H4 (cell line): ENCODE data around the gene MED12L. TPM values are rescaled to one million over a fixed set of nuclear protein-coding genes. Genes with fewer than 3 reads are reported as not detected.
"Not testable (repeated sequence)": the region's sequence is repeated elsewhere in the genome, so short reads cannot be mapped to it uniquely, and the experiment has no call there.

ENCODE experiments used
- DNase-seq: peaks from one replicate; pipeline ENCODE4 v3.0.0-alpha.2; 2015; ENCODE audit warnings: low spot score
- total RNA-seq: library from RNA; depleted of rRNA; stranded (reverse); fragments of >200 nt; shearing (Covaris generic); gene quantifications from 2 replicates; pipeline ENCODE4 v1.2.3, GENCODE V29; 2014; rRNA removed

MED12L gene, protein sequence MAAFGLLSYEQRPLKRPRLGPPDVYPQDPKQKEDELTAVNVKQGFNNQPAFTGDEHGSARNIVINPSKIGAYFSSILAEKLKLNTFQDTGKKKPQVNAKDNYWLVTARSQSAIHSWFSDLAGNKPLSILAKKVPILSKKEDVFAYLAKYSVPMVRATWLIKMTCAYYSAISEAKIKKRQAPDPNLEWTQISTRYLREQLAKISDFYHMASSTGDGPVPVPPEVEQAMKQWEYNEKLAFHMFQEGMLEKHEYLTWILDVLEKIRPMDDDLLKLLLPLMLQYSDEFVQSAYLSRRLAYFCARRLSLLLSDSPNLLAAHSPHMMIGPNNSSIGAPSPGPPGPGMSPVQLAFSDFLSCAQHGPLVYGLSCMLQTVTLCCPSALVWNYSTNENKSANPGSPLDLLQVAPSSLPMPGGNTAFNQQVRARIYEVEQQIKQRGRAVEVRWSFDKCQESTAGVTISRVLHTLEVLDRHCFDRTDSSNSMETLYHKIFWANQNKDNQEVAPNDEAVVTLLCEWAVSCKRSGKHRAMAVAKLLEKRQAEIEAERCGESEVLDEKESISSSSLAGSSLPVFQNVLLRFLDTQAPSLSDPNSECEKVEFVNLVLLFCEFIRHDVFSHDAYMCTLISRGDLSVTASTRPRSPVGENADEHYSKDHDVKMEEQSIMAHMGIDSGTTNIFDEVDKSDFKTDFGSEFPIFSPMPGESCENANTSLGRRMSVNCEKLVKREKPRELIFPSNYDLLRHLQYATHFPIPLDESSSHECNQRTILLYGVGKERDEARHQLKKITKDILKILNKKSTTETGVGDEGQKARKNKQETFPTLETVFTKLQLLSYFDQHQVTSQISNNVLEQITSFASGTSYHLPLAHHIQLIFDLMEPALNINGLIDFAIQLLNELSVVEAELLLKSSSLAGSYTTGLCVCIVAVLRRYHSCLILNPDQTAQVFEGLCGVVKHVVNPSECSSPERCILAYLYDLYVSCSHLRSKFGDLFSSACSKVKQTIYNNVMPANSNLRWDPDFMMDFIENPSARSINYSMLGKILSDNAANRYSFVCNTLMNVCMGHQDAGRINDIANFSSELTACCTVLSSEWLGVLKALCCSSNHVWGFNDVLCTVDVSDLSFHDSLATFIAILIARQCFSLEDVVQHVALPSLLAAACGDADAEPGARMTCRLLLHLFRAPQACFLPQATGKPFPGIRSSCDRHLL (N-terminal part only)
- 1.1 and 1.4 TPM in 2 replicates for total RNA-seq

- DNase-seq, result peak; percentile 69
Measured at GRCh38 chr3:151085227-151085888, at the start of gene MED12L. TSS of gene MED12L (plus strand) at chr3:151085664. CDS start at chr3:151086927, 1,263 bp downstream.

- peak; percentile 93 for DNase-seq
Measured at GRCh38 chr3:151037746-151038477, 47.6 kb upstream of the MED12L start.

DNA sequence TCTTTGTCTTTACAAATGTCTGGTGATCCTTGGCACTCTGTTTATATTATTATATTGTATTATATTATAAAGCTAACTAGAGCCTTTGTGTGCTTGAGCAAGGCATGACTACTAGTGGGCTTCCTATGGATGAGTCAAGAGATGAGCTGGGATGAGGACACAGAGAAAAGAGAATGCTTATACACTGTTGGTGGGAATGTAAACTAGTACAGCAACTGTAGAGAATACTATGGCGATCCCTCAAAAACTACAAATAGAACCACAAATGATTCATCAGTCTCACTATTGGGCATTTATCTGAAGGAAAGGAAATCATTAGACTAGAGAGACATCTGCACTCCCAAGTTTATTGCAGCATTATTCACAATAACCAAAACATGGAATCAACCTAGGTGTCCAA, 40.8 kb upstream of the MED12L start:
- DNase-seq, result no peak

GRCh38 chr3:151047636-151048035, 37.8 kb upstream of the MED12L start:
- no peak for DNase-seq

DNA sequence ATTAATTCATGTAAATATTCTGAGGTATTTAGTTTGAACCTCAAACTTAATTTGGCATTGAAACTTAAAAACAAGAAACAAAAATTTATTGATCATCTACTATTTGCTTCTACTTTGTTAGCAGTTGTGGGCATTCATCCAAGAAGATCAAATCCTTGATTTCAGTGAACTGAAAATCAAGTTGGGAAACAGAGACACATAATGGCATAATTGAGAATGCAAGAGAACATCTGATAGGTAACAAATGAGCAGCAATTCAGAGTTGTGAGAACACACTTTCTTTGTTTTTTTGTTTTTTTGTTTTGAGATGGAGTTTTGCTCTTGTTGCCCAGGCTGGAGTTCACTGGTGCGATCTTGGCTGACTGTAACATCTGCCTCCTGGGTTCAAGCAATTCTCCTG, 33.9 kb upstream of the MED12L start:
- no peak for DNase-seq

GRCh38 chr3:151052346-151052745, 33.1 kb upstream of the MED12L start:
- DNase-seq, result no peak

DNA sequence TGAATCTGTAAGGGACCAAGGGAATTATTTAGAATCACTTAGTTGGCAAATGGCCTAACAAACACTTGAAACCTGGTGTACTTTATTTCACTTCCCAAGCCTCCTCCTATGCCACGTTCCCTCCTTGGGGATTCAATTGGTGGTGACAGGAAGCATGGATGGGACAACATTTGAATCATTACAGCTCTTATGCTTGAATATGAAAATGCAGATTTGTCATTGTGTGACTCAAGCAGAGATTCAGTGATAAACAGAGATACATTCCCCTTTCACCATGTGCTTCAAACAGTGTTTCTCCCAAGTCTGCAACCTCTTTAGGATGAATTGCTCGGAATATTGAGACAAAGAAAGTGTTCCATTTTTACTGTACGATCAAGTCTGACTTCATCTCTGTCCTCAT, 32.7 kb upstream of the MED12L start:
- no peak for DNase-seq

DNA sequence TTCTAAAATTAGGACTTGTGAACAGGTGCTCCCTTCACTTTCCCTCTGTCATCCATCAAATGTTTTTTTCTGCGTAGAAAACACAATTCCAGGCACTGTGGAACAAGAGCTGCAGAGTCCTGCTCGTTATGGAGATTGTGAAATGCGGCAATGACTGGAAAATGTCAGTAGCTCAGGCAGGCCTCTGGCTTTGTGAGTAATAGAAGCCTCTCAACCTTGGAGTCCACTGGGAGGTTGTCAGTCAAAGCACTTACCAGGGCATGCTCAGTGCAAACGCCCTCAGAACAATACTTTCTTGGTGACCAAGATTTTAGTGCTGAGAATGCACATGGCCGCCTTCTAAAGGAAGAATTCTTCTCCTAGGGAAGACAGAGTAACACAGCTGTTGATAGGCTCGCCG, 26.7 kb upstream of the MED12L start:
- DNase-seq, result no peak

GRCh38 chr3:151062611-151063010, 22.9 kb upstream of the MED12L start:
- no peak for DNase-seq

DNA sequence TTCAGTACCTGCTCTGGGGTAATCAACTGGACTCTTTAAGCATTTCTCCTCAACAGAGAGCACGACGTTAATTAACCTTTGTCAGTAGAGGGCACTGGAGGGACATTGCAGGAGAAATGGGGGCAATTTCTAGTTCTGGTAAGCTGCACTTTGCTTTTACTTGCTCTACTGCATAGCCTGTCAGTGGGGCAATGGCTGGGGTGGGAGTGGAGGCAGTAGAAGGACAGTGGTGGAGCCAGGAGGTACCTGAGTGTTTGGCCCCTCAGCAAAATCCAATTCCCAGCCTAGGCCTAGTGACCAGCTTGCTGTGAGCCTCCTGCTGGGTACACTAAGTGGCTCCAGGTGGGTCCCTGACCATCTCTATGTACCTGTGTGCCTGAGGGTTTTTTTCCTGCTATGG, 18.3 kb upstream of the MED12L start:
- DNase-seq, result no peak

GRCh38 chr3:151072842-151073241, 12.6 kb upstream of the MED12L start:
- DNase-seq, result not testable (repeated sequence)

GRCh38 chr3:151074256-151074655, 11.2 kb upstream of the MED12L start:
- no peak for DNase-seq

- no peak for DNase-seq
Measured at GRCh38 chr3:151075869-151076562, 9.4 kb upstream of the MED12L start.

DNA sequence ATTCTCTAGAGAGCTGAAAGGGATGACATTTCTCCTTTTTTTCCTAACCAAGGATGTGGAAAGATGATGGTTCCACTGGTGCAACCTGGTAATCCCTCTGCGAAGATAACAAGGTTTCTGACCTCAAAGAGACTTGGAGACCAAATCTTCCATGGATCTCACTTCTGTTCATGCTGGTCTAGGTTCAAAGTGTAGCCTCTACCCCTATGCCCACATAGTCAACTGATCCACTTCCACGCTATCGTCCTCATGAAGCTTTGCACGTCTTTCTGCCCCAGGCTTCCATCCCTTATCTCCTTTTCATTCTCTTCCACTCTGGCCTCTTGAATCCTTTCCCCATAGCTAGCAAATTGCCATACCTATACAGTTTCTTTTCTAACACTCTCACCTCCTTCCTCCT, 8.8 kb upstream of the MED12L start:
- no peak for DNase-seq

- not testable (repeated sequence) for DNase-seq
Measured at GRCh38 chr3:151081082-151081481, 4.4 kb upstream of the MED12L start.

GRCh38 chr3:151082880-151083838, 2.3 kb upstream of the MED12L start:
- DNase-seq, result no peak

DNA sequence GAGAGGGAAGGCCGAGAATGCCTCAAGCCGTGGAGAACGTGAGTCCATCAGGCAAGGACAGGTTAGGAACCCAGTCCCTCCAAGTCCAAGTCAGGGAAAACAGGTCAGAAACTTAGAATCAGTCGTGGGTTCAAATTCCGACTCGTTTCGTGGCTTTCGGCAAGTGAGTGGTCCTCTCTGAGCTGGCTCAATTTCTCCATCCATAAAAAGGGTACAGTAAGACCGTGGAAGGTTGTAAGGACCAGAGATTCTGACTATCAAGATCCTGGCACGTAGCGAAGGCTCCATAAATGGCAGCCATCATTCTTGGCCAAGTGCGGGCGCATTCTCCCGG, 604 bp upstream of the MED12L start:
- no peak for DNase-seq

GRCh38 chr3:151085889-151086483, 522 bp downstream of the MED12L start:
- no peak for DNase-seq
